HG03060 (cell line): Measurements from ENCODE around the gene WNT9A.

Source experiments
- ATAC-seq: cut with Tn5 transposase; IDR thresholded peaks from one replicate; pipeline ENCODE4 v1.9.1; 2021; ENCODE audit warnings: low read depth, moderate number of reproducible peaks; ENCODE audit not compliant: unreplicated experiment

WNT9A gene

DNA sequence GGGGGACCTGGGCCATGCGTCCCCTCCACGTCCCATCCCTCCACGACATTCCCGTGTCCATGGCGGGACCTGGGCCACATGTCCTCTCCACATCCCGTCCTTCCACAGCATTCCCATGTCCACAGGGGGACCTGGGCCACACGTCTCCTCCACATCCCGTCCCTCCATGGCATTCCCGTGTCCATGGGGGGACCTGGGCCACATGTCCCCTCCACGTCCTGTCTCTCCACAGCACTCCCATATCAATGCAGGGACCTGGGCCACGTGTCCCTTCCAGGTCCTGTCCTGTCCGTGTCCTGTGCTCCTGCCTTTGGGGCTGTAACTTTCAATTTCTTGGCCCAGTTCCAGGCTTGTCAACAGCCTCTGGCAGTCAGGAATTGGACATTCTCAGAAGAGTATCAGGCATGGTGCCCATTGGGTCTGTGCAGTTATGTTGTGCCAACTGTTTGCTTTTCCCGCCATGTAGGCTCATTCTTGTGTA is 47.1 kb downstream of the WNT9A start:
- no peak for ATAC-seq

DNA sequence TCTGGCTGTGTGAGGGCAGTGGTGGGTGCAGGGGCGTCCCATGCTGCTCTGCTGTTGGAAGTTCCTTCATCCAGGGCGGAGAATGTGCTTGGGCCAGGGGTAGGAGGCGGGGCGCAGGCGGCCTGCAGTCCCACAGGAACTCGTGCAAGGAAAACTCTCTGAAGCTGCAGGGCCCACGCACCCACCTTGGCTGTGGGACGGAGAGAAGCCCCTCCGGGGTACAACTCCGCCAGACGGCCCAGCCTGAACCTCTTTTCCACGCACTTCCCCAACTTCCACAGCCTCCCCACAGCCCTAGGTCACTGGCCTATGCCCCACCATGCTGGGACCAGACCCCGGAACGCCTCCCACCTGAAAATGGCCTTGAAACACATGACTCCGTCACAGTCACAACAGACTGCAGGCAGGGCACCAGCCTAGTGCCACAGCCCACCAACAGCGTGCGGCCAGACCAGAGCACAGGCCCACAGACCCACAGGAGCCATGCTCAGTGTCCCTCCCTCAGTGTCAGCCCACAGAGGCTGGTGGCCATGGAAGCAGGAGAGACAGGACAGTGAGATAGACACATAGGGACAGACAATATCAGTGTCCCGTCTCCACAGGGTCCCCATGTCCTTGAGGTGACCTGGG is 47.8 kb downstream of the WNT9A start:
- no peak for ATAC-seq

DNA sequence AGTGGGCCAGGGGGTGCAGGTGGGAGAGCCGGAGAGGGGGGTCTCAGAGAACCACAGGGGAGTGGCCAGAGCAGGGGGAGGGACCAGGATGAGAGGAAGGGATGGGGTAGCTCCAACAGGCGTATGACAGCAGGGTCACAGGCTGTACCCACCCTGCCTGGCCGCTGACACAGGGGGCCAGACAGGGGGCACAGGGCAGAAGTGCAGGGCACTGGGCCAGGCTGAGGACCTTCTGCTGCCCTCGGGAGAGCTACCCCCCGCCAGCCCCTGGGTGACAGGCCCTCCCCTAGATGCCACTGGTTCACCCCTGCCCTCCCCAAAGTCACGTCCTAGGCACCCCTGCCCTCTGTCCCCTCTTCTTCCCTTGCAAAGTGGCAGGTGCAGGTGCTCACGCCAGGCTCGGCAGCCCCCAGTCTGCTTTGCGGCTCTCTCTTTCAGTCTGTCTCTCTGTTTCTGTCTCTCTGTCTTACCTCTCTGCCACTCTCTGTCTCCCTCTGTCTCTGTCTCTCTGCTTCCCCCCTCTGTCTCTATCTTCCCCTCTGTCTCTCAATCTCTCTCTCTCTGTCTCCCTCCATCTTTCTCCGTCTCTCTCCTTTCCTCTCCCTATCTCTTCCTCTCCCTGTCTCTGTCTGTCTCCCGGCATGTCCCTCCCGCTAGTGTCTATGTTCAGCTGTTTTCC is 48.5 kb downstream of the WNT9A start:
- no peak for ATAC-seq

DNA sequence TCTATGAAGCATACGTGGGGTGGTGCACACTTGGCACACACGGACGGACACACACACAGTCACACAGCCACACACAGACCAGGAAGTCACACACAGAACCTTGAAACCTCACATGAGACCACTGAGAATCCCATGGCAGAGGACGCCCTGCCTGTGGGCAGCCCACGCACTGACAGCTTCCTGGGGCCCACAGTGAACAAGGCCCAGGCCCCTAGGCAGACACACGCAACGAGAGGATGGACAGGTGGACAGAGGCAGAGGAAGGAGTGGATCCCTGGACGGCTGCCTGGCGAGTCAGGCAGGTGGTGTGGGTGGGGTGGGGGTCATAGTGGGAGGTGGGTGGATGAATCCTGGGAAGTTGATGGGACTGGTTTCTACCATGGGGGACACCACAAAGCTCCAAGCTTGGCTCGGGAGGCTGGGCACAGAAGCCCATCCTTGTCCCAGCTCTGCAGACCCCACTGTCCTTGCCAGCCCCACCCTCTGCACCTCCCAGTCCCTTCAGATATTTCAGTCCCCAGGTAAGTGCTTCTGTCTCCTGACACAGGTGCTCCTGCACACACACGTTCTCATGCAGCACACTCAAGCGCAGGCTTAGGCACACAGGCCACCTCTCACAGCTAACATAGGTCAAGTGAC is 49.1 kb downstream of the WNT9A start:
- no peak for ATAC-seq

DNA sequence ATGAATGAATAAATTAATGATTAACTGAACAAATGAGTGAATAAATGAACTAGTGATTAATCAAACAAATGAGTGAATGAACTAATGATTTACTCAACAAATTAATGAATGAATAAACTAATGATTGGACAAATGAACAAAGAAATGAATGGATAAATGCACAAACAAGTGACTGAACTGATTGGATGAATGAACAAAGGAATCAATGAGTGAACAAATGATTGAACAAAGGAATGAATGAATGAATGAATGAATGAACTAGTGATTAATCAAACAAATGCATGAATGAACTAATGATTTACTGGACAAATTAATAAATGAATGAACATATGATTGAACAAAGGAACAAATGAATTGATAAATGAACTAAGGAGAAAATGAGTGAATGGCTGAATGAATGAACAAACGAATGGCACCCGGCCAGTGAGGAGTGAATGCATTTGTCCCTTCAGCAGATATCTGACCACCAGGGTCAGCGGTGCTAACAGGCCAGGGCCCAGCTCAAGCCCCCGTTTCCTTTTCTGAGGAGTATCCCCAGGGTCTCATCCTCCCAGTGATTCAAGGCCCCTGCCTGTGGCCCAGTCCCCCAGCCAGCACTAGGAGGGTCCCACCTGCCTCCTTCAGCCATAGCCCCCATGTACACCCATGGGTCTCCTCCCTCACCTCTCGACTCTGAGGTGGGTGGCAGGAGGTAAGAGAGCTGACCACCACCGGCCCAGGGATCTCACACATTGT is 49.9 kb downstream of the WNT9A start:
- ATAC-seq, result no peak

DNA sequence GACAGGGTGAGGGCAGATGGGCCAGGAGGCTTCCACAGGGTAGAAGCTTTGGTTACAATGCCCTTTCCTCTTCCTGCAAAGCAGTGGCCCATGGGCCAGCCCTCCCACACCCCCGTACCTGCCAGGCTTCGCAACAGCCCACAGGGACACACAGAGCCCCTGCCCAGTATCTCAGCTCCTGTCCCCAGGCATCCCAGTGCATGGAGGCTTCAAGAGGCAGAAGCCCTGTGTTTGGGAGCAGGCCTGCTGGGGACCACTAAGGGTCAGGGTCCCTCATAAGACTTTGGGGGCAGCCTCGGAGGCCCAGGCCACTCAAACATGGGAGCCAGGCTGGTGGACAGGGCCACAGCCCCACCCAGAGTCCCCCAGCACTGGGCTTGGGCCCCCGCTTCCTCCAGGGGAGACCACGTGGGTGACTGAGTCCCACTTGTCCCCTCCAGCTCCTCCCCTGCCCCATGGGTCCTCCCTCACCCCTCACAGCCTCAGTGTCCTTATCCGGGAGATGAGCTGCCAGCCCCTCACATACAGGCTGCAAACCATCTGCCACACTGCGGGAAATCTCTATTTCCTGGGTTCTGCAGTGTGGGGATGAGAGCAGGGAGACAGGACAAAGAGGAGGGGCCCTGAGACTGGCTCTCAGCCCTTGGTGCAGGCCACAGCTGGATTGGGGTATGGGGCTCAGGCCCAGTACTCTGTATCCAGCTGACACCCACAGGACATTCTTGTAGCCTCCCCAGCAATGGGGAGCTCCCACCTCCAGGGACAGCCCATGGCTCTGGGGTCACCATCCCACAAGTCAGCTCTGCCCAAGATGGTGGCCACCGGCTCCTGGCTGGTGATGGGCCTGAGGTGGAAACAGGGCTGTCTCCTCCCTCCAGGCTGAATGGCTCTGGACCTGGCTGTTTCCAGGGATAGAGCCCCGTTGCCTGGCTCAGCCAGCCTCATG is 50.7 kb downstream of the WNT9A start:
- ATAC-seq, result no peak

DNA sequence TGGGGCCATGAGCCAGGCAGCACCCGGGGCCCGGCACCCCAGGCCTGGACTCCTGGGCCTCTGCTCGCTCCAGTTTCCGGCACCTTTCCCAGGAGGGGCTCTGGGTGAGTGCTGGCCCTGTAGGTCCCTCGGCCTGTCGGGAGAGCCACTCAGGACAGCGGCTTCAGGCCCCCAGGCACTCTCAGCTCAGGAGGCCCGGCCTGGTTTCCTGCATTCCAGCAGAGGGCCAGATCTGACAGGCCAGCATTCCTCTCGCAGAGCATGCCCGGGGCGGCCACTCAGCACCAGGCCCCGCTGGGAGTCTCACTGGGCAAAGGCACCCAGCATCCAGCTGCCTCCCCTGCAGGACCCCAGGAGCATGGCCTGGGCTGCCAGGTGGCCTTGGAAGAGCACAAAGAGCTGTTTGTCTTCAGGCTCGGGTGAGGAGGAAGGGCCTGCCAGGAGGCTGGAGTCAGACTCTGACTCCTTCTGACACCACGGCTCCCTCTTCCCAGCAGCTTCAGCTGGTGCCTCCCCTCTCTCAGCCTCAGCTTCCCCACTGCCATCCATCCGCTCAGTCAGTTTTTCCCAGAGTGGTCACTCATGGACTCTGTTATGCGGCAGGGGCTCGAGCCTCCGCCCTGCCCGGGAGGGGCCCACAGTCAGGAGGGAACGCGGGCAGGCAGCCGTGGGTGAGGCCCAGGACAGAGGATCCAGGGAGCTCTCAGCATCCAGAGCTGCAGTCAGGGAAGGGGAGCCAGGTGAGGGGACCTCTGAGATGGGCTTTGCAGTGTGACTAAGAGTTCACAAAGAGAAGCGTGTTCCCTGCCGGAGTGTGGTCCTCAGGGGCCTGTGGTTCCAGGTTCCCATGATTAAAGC is 51.7 kb downstream of the WNT9A start:
- no peak for ATAC-seq

DNA sequence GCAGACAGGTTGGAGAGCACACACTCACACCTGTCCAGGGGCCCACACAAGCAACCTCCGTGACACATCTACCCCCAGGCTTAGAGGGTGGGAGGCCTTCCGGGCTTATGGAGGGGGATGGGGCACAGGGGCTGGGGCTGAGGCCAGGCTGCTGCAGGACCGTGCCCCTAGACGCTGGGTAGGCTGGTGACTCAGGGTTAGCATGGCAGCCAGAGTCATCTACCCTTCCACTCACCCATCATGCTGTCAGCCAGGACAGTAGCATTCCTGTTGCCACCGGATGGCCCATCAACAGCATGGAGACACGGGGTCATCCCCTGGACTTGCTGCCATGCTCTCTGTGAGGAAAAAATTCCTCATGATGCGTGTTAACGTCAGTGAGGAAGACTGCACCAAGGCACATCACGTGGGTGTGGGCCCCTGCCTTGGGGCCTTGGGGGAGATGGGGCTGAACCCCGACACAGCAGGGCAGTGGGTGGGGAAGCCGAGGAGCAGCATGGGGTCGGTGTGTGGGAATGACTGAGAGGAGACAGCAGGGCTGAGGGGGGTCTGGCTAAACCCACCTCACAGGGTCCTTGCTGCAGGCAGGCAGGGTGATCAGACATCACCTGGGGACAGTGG is 52.8 kb downstream of the WNT9A start:
- no peak for ATAC-seq

DNA sequence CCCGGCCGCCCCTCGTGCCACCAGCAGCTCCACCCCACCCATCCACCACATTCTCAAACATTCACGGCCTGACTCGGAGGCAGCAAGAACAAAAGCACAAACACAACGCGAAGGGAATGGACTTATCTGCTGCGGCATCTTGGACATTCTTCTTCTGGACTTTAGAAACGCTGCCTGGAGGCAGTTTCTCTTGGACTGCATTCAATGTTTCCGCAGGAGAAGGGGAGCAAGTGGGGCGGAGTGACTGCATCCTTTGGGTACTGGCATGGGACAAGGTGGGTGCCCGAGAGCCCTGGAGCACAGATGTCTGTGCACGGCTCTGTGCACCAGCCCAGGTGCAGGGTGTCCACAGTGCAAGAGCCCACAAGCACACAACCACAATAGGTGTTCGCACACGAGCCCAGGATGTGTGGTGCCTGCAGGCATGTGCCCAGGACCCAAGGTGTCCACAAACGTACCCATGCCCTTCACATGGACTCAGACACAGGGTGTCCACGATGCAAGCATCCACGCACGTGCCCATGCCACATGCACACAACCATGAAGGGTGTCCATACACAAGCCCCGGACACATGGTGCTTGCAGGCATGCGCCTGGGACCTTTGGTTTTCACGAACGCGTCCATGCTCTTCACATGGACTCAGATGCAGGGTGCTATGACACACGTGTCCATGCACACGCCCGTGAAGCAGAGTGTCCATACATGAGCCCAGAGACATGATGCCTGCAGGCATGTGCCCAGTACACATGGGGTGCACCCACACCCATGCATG is 53.6 kb downstream of the WNT9A start:
- no peak for ATAC-seq

DNA sequence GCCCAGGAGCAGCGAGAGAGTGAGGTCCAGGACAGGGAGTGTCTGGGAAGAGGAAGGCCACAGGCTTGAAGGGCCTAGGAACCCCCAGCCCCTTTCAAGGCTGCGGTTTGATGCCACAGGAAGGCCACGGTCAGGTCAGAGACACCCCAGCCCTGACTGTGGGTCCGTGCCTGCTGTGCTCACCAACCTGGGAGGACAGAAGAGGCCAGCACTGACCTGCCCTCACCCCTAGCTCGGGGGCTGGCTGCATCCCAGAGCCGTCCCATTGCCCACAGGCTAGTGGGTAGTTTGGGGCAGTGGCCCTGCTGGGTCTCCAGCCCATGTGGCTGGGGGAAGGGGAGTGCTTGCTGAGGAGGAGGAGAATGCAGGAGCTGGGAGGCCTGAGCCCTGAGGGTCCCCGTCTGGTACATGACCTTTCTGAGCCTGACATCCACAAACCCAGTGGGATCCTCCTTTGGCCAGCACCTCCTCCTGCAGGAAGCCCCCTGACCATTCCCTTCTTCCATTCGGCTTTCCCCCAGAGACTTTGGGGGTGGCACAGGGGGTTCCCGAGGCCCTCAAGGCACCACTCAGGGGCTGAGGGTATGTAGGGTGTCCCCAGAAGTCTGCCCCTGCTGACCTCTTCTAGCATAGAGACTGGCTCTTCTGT is 54.3 kb downstream of the WNT9A start:
- ATAC-seq, result no peak

DNA sequence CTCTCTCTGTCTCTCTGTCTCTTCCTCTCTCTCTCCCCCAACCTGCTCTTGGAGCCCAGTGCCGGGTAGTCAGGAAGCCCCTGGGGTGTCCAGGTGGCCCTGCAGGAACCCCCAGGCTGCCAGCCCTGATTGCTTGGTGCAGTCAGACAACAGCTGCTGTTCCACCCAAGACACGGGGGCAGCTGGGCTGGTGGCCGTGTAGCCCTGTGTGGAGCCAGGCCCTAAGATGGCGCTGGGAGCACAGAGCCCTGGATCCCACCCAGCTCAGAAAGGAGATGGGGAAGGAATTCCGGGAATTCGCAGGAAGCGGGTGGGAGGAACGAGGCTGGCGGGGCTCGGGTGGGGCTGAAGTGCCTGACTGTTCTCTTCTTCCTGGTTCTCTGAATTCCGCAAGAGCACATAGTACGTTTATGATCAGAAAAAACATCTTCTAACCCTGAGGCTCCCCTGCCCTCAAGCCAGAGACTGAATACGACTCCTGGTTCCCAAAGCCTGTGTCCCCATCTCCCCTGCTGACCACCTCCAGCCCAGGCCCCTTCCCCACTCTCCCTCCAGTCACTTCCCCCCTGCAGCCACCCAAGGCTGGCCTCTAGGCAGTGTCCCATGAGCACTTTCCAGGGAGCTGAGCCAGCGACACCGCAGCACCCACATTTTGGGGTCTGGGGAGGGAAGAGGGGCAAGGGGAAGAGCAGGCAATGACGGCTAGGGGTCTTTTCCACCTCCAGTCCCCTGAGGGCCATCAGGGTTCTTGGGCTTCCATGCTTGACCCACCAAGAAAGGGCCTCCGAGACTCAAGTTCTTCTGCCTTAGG is 55.0 kb downstream of the WNT9A start:
- ATAC-seq, result no peak

DNA sequence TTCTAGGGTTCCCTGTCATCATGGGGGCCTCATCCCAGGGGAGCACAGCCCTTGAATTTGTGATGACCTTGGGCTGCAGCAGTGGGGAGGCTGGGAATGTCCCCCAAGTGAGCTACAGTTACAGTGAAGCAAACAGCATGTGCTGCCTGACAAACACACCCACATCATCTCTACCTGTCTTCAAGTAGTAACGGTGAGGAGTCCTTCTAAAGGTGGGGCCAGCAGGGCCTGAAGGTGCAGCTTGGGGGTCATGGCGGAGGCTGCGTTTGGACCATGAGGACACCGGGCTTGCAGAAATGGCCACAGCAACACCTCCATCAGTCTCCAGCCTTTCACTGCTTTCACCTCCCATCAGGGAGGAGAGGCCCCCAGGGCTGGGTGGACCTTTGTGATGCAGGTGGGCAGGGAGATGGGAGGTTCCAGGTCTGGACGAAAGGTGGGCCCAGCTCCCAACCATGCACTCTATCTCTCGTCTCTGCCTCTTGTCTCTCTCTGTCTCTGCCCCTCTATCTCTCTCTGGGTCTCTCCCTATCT is 55.7 kb downstream of the WNT9A start:
- no peak for ATAC-seq

DNA sequence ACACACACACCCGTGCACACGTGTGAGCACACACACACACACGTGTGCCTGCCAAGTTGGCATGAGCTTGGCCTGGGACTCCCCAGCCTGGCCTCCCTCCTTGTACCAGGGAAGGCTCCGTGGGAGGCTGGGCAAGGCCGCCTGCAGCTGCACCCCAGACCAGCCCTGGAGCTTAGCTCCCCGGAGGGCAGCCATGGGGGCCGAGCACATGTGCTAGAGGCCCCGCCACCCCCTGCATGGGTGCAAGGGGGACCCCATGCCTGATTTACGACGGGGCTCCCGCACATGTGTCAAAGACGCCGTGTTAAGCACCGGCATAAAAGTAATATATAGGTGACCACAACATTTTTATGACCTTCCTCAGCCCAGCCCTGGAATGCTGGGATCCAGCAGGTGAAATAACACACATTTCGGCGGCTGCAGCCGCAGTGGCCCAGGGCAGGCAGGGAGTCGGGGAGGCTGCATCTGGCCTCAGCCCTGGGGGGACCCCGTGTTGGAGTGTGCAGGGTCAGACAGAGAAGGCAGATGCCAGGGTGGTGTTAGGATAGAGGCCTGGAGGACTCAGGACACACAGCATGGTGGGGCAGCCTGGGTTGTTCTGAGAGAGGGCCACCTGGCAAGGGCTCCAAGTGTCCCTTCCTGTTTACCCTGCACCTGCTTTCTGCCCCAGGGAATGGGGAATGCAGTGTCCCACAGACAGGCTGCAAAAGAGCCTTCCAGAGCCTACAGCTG is 56.3 kb downstream of the WNT9A start:
- ATAC-seq, result no peak

DNA sequence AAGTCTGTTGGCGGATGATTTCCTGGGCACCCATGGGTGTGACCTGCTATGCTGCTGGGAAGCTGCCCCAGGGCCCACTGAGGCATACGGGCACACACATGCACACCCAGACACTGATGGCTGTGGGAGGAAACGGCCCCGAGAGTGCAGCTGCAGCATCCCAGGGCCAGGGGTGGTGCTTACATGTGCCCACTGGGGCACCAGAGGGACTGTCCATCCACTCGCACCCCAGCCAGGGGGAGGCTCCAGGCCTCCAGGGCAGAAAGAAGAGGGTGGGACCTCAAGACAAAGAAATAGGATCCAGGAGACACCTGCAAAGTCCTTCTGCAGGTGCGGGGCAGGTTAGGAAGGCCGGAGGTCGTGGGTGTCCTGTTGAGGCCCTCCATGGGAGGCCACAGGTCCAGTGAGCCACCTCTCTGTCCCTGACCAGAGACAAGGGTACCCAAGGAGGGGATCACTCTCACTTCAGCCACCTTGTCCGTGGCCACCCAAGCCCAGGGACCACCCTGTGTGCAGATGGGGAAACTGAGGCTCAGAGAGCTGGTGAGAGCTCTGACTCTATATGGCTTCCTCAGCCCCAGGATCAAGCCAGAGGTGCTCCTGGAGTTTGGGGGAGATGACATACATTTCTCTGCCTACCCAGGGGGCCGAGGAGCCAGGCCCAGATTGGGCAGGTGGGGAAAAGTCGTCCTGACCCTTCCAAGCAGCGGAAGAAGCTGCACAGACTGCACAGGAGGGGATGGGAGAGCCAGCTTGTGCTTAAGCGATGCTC is 57.1 kb downstream of the WNT9A start:
- ATAC-seq, result no peak

DNA sequence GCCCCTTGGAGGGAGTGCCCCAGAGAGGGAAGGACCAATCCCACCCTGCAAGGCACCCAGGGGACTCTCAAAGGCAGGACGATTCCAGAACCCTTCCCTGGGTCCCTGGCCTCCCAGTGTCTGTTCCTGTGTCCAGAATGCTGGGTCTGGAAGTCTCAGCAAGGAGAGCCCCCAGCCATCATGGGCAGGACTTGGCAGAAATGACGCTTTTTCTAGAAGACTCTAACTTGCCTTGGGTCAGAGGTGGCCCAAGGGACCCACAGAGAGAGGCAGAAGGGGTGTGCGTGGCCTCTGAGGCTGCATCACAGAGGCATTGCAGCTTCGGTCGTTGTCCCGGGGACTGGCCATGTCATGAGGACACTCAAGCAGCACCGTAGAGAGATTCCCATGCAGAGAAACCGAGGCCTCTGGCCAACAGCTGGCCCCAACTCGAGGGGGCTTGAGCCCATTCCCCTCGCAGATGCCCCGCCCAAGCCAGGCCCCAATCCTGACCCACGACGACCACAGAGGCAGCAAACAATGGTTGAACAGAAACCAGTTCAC is 57.8 kb downstream of the WNT9A start:
- no peak for ATAC-seq
